T-helper 1 cell (primary cell): ENCODE measurements around the gene WDFY4.
A peak's percentile ranks its signal among the peaks of the same experiment; 100 is the strongest.

Source experiments
- DNase-seq, 5 donors: peaks; one replicate each; pipeline ENCODE4 v3.0.0-alpha.2; 2012 to 2020

WDFY4 gene

DNA sequence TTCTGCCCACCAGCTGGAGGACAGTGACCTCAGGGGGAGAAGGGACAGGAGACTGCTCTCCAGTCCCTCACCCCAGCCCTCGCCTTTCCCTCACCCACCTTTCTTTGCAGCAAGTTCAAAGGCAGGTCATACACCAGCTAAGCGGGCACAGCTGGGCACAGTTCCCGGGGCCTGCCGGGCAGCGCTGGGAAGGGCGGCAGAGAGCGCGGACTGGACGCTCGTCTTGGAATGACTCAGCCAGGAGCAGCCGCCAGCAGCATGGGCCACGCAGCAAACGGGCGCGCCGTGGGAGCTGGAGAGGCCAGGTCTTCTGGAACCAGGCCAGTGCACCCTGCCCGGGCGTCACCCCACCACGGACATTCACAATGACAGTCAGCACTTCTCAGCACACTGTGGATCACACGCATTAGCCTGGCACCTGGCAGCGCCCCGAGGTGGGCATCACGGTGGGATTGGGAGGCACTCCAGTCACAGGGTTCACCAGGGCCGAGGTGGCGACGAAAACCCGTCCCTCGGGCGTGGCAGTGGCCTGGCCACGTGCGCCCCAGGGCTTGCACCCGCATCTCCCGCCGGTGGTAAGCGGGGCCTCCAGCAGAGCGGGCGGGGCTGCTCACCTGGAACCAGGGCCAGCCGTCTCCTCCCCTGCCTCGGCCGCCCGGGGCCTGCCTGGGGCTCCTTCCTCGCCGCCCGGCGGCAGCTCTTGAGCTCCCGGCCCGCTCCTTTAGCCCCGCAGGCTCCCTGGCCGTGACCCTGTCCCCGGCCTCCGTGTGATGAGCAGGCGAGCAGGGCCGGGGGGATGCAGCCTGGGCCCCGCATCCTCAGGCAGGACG, 29.0 kb upstream of the WDFY4 start:
- no peak for DNase-seq

DNA sequence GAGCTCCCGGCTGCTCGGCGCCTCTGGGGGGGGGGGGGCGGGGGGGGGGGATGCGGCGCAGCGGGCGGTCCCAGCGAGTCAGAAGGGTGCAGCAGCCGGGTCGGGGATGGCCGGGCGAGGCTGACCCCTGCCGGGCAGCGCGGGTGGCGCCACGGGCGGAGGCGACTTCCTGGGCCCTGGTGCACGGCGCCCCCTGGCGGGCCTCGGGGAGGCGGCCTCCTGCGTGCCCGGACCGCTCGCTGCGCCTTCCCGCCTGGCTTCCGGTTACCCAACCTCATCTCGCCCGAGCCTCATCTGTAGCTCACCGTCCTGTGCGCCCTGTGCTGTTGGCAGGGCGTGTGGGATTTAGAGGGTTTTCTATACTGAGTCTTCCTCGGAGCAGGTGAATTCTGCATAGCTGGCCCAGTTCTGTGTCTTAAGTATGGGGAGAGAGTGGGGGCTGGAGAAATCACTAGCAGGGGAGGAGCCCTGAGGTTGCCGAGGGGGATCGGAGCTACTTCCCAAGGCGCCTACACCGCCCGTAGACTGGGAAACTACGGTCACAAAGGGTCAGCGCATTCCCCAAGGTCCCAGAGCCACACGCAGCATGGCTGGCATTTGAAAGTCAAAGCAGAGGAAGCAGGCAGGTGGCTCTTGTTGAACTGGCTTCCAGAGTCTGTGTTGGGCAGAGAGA, 28.3 kb upstream of the WDFY4 start:
- DNase-seq = peak; percentile 67 to 89 (median 70)

DNA sequence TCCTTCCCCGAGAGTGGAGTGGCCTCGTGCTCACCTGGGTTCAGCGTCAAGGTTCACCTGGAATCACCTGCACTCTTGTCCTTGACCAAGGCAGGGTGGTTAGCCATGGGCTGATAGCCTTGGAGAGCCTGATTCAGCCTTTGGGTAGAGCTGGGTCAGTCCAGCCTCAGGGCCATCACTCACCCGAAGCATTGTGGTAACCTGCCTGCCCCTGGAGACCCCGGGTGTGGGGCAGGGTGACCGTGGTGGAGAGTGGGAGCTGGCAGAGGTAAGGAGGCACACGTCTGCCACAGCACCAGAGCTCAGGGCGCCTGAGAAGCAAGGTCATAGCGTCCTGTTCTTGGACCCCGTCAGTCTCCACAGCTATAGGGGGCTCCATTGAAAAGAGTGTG, 27.8 kb upstream of the WDFY4 start:
- no peak for DNase-seq

DNA sequence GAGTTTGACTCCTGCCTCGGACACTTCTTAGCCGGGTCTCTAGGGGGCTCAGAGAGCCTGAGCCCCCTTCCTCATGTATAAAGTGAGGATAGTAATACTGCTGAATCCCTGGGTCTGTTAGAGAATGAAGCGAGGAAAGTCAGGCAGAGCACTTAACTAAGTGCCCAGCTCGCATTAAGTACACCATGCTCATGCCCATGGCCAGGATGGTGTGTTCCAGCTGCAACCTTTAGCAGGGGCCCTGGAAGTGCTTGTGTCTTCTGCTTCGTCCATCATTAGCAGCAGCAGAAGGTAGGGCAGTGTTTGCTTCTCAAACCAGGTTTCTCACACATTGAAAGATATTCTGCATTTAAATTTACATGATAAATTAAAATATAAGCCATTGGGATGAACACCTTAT, 27.3 kb upstream of the WDFY4 start:
- no peak for DNase-seq

DNA sequence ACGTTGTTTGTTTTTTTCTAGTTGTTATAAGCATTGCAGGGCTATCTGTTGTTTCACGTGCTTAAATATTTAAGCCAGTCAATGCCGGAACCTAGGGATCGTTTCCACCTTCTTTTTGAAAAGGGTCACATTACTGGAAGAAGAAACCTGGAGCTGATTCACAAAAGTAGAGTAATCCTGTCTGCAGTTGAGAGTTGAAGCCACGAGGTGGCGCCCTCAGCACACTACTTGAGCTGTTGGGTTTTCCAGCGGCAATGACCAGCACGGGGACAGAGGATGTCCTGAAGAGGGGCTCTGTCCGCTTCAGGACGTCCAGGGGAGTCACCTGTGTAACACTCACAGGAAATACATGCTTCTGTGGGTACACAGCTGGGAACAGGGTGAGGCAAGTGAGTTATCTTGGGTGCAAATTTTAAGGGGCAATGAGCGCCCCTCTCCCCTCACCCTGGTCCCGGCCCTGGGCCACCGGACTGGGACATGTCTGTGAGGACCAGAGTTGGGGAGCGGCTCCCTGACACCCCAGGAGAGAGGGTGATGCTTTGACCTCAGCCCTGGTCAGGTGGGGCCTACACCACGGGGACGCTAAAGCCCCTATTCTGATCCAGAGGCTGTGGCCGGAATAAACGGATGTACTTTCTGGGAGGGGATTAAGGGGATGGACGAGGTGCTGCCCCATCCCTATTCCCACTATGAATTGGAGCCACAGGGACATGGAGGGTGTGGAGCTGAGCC, 26.3 kb upstream of the WDFY4 start:
- DNase-seq = peak in 3 of 5 donors; percentile 26 to 47 (median 30)

DNA sequence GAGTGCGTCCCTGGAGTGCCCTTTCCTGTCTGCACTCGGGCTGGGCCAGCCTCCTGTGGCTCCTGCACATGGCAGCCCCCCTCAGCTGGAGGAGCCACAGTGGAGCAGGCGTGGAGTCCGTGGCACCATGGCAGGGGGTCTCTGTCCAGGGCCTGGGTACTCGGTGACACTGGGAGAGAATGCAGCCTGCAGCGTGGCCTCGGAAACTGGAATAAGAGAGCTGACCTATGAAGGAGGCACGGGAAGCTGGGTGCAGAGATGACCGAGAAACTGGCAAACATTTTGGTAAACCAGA, 25.8 kb upstream of the WDFY4 start:
- DNase-seq = no peak

DNA sequence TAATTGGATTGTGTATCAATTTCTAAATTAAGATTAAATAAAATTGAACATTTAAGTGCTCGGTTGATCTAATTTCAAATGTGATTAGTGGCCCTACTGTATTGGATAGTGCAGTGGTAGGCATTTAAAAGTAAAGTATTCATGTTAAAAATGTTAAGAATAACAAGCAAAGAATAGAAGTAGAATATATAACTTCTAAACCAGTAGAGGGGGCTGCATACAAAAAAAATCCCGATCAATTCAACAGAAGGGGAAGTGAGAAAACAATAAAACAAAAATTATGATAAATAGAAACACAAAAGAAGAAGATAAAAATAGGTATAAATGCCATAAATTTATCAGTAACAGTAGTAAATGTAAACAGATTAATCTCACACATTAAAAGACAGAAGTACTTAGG, 24.9 kb upstream of the WDFY4 start:
- no peak for DNase-seq

DNA sequence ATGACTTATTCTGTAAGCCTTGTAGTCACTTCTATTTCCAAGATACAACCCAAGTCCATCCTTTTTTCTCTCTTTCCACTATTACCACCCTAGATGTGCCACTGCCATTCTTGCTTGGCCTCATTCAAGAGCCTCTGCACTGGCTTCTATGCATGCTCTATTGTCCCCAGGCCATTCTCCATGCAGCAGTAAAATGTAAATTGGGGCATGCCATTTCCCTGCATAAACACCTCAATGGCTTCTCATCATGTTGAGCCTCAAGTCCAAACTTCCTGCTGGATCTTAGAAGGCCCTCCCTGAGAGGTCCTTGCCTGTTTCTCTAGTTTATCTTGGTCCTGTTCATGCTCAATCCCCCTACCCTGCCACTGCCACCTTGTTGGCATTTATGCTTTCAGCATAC, 23.2 kb upstream of the WDFY4 start:
- DNase-seq = no peak

DNA sequence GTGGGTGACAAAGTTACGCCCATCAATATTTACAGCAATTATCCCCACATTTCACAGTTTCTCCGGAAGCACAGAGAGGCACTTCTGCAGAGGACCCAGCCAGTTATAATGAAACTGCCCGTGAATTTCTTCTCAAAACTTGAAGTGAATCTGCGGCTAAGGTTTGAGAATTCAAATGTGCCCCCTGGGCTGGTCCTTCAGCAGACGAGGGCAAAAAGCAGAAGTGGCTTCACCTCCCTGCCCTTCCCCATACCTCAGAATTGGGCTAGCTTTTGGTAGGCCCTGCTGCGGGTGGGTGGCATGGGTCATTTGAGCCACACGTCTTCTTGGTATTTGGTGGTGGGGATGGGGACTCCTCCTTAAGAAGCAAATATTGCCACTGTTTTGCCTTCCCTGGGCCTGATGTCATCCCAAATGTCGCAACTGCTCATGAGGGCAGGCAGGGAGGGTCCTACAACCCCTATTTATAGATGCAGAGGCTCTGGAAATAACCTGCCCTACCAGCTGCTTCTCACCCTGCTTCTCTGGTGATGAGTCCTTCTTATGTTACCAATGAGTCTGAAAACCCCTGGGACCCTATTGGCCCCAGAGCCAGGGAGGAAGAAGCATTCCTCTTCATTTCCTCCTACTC, 16.6 kb upstream of the WDFY4 start:
- DNase-seq = no peak

DNA sequence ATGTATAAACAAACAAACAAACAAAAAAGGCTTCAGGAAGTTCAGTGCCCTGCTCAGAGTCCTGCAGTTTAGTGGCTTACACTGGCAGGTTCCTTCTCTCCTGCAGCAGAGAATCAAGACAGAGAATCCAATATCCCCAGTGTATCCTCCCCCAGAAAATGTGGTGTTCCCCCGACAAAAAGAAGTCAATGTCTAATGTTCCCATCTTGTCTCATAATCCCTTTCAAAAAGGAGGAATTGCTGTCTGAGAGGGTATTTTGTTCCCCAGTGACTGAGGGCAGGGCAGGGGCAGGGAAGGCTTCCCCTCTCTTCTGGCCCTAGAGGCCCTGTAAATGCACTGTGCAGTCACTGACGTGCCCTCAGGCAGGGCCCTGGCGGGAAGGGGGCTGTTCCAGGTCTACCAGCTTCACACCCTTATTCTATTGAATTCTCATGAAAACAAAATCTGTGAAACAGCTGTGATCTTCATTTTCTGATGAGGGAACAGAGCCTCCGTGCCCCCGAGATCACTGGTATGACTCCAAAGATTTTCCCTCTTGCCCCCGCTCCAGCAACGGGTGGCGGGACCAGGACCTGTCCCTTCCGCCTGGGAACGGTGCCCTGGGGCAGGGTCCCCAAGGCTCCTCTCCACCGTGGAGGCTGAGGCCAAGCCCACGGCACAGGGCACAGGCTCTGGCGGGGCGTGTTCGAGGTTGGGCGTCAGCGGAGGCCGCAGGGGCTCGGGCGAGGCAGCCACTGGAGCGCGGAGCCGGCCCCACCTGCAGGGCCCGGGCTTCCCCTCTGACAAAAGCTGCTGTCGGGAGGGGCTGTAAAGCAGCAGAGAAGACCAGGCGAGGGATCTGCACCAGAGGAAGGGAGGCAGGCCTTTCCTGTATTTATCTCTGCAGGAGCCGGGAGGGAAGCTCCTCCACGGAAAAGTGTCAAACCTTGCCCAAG, 13.4 kb upstream of the WDFY4 start:
- no peak for DNase-seq

DNA sequence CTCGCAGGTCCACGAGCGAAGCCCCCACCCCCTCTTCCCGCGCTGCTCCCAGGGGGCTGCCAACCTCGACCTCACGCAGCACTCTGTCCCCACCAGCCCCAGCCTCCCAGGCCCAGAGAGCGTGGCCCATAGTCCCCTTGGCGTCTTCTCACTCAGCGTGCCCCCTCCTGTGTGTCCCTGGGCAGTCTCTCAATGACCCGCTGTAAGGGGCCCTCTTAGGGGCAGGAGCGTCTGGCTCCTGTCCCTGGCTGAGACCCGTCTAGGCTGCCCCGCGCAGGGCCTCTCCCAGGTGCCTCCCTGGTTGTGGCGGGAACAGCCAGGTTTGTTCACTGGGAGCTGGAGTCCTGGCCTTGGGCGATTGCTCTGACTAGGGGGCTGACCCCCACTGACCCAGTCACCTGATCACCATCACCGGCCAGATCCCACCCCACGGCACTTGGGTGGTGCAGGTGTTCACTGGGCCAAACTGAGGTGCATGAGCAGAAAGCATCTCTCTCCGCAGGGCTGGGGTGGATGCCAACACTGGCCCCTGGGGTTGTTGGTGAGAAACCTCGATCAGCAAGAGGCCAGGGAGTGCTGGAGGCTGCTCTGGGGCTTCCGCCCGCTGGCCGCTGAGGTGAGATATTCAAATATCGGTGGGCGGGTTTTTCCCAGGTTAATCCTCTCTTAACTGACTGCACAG, 12.6 kb upstream of the WDFY4 start:
- DNase-seq = no peak

DNA sequence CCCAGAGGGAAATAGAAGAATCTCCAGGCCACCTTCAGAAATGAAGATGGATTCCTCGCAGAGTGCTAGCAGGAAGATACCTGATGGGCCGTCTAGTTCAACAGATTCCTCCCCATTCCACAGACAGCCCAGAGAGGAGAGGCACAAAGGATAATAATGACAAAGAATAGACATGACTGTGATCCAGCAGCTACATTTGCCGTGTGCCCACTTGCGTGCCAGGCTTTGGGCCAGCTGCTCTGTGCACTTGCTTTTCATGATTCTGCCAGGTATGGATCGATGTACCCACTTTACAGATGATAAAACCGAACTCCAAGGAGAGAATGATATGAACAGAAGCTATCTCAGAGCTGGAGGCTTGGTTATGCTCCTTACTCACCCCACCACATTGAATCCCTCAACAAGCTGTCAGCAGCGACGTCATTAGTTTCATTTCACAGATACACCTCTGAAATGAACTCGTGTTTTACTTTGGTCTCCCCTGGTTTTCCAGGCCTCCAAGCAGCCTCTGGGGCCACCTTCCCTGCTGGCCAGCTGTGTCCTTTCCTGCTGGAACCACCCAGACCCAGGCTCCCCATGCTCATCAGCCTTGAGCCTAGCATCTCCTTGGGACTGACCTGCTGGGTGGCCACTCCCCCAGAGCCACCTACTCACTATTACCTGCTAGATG, 11.9 kb upstream of the WDFY4 start:
- DNase-seq = no peak

DNA sequence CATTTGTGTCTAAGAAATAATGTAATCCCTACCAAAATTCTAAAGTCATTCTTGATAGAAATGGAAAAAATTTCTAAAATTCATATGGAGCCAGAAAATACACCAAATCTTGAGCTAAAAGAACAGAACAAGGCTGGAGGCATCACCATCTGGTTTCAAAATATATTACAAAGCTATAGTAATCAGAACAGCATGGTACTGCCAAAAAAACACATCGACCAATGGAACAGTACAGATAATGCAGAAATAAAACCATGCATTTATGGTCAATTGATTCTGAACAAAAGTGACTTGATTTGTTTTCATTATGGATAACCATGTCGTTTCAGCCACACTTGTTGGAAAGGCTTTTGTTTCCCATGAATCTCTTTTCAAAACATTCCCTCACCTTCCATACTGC, 7.0 kb upstream of the WDFY4 start:
- no peak for DNase-seq

DNA sequence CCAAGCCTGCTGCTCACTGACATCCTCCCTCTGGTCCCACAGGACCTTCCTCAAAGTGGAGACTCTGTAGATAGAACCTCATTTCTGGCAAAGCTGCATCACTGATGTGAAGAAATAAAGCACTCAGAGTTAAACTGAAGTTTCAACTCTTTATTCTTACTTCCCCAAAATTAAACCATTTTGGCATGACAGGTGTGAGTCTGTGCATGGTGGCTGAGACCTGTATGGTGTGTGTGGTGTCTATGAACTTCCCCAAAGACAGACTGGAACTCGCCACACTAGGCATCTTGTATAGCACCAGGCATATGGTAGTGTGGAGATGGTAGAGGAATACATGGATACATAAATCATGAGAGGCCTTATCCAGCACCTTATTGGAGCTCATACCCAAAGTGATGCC, 6.6 kb upstream of the WDFY4 start:
- DNase-seq = no peak

DNA sequence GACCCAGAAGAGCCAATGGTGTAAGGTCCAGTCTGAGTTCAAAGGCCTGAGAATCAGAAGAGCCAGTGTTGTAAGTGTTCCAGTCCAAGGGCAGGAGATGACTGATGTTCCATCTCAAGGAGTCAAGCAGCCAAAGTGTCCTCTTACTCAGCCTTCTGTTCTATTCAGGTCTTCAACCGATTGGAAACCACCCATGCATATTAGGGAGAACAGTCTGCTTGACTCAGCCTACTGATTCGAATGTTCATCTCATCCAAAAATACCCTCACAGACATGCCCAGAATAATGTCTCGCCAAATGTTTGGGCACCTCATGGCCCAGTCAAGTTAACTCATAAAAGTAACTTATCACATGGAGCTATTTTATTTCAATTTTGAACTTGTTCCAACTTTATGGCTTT, 2.9 kb upstream of the WDFY4 start:
- no peak for DNase-seq

DNA sequence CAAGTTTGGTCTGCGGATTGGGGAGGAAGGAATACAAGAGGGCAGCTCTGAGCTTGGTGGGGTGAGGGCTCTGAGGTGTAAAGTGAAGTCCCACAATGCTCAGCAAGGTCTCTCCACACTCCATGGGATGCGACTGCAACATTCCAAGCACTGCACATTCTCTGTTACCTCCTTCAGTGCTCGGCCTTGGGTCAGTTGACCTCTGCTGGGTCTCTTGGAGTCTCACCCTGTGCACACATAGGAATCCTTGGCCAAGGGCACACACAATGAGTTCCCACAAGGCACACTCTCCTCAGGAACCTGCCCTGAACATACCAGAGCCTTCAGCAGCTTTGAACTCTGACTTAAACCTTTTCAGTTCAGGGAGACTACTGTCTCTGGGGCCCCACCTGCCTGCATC, 2.4 kb upstream of the WDFY4 start:
- no peak for DNase-seq

DNA sequence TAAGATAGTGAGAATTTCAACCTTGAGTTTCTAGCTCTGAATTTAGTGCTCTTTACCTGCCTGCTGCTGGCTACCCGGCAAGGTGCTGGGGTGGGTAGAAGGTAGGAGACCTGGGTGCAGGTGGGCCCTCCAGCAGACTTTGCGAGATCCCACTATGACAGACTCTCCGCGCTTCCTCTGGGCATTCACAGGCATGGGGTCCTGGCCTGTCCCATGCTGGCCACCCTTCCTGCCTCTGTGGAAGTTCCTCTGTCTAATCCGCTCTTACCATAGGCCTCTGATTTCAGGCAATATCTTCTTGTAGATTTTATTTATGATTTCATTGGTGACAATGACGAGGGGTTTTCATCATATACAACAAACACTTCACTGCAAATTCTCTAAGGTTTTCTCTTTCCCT, 1.2 kb upstream of the WDFY4 start:
- DNase-seq = no peak

DNA sequence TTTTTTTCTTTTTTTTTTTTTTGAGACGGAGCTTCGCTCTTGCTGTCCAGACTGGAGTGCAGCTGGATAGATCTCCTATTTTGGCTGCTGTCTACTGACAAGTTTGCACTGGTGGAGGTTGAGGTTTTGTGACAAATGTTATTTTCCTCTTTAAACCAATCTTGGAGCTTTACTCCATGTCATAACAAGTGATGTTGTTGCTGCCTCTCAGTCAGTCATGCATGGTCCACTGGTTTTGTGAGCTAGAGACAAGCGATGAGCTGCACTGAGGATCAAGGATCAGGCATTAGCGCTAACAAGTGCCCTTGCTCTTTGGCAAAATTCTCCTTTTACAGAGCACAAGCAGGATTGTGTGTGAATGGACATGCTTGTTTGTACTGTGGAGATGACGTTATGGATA, 805 bp upstream of the WDFY4 start:
- DNase-seq = no peak

DNA sequence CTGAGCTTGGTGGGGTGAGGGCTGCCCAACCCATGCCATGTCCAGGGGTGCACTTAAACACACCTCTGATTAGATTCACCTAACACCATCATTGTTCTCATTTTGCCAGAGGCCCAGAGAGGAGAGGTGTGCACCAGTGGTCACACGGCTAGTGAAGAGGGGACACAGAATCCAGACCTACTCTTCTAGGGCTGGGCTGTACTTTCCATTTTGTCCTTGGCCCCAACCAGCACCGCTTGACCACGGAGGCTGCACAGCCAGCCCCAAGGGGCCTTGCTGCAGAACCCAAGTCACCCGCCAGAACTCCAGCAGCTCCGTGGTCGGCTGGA, 246 bp upstream of the WDFY4 start:
- no peak for DNase-seq

DNA sequence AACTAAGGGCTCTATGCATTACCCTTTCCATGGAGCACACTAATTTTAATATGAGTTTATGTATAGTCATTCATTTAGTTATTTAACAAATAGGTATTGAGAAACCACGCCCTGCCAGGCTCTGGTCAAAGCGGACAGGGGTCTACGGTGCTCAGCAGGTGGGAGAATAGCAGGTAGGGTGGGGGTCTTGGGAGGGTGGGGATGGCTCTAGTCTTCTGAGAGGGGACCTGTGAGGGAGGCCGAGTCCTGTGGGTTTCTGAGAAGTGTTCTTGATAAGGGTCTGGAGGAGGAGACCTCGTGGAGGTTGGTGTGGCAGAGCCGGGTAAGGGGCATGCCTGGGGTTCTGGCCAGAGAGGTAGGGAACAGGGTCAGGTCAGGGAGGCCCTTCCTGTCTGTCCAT, 1.1 kb downstream of the WDFY4 start:
- no peak for DNase-seq
